Uterus (tissue), 4 donors: ENCODE data around the gene TGFA. TPM values are rescaled to one million over a fixed set of nuclear protein-coding genes. Genes with fewer than 3 reads are reported as not detected.

Source experiments
- DNase-seq, 2 donors: peaks; one replicate each; pipeline ENCODE4 v3.0.0-alpha.2; 2019 to 2020
- H3K27ac ChIP-seq, 2 donors: fragments of 200-600 bp; sonication (generic); 1 replicate in 1 of 2; 2 replicates in 1 of 2; pipeline ENCODE4 v1.5.1; 2016 to 2018
- H3K27me3 ChIP-seq, 2 donors: fragments of 200-600 bp; sonication (generic); one replicate each; pipeline ENCODE4 v1.5.1; 2018 to 2019; ENCODE audit warnings: control low read depth in 1 of 2
- H3K36me3 ChIP-seq, 2 donors: fragments of 200-600 bp; sonication (generic); one replicate each; pipeline ENCODE4 v1.5.1; 2019; ENCODE audit warnings: control low read depth in 1 of 2
- H3K4me1 ChIP-seq, 2 donors: fragments of 200-600 bp; sonication (generic); one replicate each; pipeline ENCODE4 v1.5.1; 2018 to 2019; ENCODE audit warnings: control low read depth in 1 of 2
- H3K4me3 ChIP-seq, 2 donors: fragments of 200-600 bp; sonication (generic); 1 replicate in 1 of 2; 2 replicates in 1 of 2; pipeline ENCODE4 v1.5.1; 2018 to 2019; ENCODE audit warnings: mild to moderate bottlenecking in 1 of 2
- H3K9me3 ChIP-seq, 2 donors: fragments of 200-600 bp; sonication (generic); one replicate each; pipeline ENCODE4 v1.5.1; 2019; ENCODE audit warnings: control low read depth in 1 of 2
- CTCF ChIP-seq, 4 experiments: fragments of 200-600 bp in 2 of 4; fragments of 450-650 bp in 2 of 4; sonication (generic) in 2 of 4; IDR thresholded peaks; one replicate each; pipeline ENCODE4 v1.5.1; 2016 to 2019; ENCODE audit warnings: antibody characterized with exemption in 4 of 4, mild to moderate bottlenecking in 2 of 4, moderate library complexity in 1 of 4
- POLR2A ChIP-seq, 2 donors: fragments of 450-650 bp; IDR thresholded peaks; one replicate each; pipeline ENCODE4 v1.6.1; 2016; ENCODE audit warnings: antibody characterized with exemption in 2 of 2, mild to moderate bottlenecking in 1 of 2, moderate library complexity in 1 of 2
- intact Hi-C: fragments of 100-400 bp; cut with DNase I; formaldehyde crosslinking; loops from one replicate; pipeline ENCODE4 v1.15.1; 2023; ENCODE audit warnings: low total_unique reads
- total RNA-seq, 4 donors: library from RNA; depleted of rRNA in 3 of 4; stranded (reverse); fragments of >200 nt in 3 of 4; gene quantifications; one replicate each; pipeline versions ENCODE4 v1.1.0 to v1.2.4, GENCODE V29; 2014 to 2023
- donor health status: DM: yes; HTN: yes; CAD: no.

Gene TGFA
- total RNA-seq, 4 donors from 2014 or later: 1.5 to 3.7 (median 1.6) TPM; not detected in 1

- Histone ChIP-seq H3K27me3 (peaks cover 0 to 10% of the 10 kb centered on the region in 2 donors), H3K9me3 (no peaks in the 10 kb centered on the region), H3K27ac (no peak overlapping the region), H3K4me3 (no peak overlapping the region), H3K4me1 (peaks cover 0 to 4% of the 10 kb centered on the region in 2 donors), H3K36me3 (no peaks in the 10 kb centered on the region)
- TF ChIP-seq POLR2A (IDR thresholded peaks at IDR 0.05) (no peak), CTCF (IDR thresholded peaks at IDR 0.05) (no peak)
- no peak for DNase-seq
- intact Hi-C loops: no loop called here
These were observed 5.4 kb downstream of the TGFA start for GRCh38 chr2:70548233-70548632.

- intact Hi-C loops: no loop called here
- no peak for DNase-seq
- Histone ChIP-seq H3K36me3 (no peaks in the 10 kb centered on the region), H3K4me1 (no peaks in the 10 kb centered on the region), H3K9me3 (no peaks in the 10 kb centered on the region), H3K4me3 (no peak overlapping the region), H3K27ac (no peak overlapping the region), H3K27me3 (no peaks in the 10 kb centered on the region)
- TF ChIP-seq CTCF (IDR thresholded peaks at IDR 0.05): no peak
- no peak for TF ChIP-seq POLR2A (IDR thresholded peaks at IDR 0.05)
These were observed 6.7 kb downstream of the TGFA start for GRCh38 chr2:70546885-70547284.

GRCh38 chr2:70546376-70546775 is 7.2 kb downstream of the TGFA start:
- TF ChIP-seq POLR2A (IDR thresholded peaks at IDR 0.05) (no peak), CTCF (IDR thresholded peaks at IDR 0.05) (no peak)
- Histone ChIP-seq H3K27me3 (no peaks in the 10 kb centered on the region), H3K4me3 (no peak overlapping the region), H3K36me3 (no peaks in the 10 kb centered on the region), H3K4me1 (no peaks in the 10 kb centered on the region), H3K27ac (no peak overlapping the region), H3K9me3 (no peaks in the 10 kb centered on the region)
- no peak for DNase-seq
- intact Hi-C loops: no loop called here

- Histone ChIP-seq H3K27me3 (no peaks in the 10 kb centered on the region), H3K36me3 (no peaks in the 10 kb centered on the region), H3K9me3 (no peaks in the 10 kb centered on the region), H3K27ac (no peak overlapping the region), H3K4me3 (no peak overlapping the region), H3K4me1 (no peaks in the 10 kb centered on the region)
- DNase-seq: no peak
- intact Hi-C loops: no loop called here
- TF ChIP-seq CTCF (IDR thresholded peaks at IDR 0.05): no peak
- no peak for TF ChIP-seq POLR2A (IDR thresholded peaks at IDR 0.05)
These were observed 12.1 kb downstream of the TGFA start for GRCh38 chr2:70541481-70542020.

- Histone ChIP-seq H3K9me3 (no peaks in the 10 kb centered on the region), H3K4me3 (no peak overlapping the region), H3K27ac (no peak overlapping the region), H3K27me3 (no peaks in the 10 kb centered on the region), H3K4me1 (no peaks in the 10 kb centered on the region), H3K36me3 (no peaks in the 10 kb centered on the region)
- no peak for DNase-seq
- TF ChIP-seq POLR2A (IDR thresholded peaks at IDR 0.05) (no peak), CTCF (IDR thresholded peaks at IDR 0.05) (no peak)
- intact Hi-C loops: no loop called here
These were observed 15.8 kb downstream of the TGFA start for GRCh38 chr2:70537840-70538239.
